ENCODE results near the gene MRPL58.

DNA sequence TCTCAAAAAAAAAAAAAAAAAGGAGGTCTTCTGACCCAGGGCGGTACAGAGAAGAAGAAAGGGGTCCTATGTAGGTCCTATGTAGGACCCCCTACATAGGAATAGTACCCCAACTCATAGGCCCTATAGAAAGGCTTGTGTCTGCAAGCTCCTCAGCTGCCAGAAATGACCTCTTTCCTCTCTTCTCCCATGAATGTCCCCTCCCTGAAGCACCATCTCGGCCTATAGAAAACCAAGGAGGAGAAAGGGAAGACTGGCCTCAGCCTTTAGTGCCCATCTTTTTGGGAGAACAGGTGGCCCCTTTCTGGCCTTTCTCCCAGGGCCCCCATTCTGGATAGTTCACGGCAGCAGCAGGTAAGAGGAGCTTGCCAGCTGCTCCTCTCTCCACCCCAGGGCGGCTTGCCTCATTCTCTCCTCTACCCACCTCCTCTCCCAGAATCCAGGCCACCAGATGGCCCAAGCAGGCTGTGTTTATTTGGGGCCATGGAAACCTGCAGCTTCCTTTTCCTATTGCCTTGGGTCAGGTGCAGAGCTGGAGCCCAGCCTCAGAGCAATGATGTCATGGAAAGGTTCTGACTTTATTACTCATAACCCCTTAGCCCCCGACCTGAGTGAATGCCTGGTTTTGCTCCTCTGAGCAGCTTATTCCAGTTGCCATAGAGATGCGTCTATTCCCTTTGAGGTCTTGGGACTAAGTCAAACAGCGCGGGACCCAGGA is 1.6 kb upstream of the MRPL58 start:
- TF ChIP-seq, protein P1, sequence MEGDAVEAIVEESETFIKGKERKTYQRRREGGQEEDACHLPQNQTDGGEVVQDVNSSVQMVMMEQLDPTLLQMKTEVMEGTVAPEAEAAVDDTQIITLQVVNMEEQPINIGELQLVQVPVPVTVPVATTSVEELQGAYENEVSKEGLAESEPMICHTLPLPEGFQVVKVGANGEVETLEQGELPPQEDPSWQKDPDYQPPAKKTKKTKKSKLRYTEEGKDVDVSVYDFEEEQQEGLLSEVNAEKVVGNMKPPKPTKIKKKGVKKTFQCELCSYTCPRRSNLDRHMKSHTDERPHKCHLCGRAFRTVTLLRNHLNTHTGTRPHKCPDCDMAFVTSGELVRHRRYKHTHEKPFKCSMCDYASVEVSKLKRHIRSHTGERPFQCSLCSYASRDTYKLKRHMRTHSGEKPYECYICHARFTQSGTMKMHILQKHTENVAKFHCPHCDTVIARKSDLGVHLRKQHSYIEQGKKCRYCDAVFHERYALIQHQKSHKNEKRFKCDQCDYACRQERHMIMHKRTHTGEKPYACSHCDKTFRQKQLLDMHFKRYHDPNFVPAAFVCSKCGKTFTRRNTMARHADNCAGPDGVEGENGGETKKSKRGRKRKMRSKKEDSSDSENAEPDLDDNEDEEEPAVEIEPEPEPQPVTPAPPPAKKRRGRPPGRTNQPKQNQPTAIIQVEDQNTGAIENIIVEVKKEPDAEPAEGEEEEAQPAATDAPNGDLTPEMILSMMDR (conservative IDR thresholded peaks at IDR 0.05; ENCODE audit: low read length) = no peak
- no peak for TF ChIP-seq EZH2phosphoT487 (IDR thresholded peaks at IDR 0.05; ENCODE audit: borderline replicate concordance, low read depth, low read length)

All from OCI-LY7 (cell line).